Sigmoid colon (tissue), 4 donors: Measurements from ENCODE around the gene WDR81.

ENCODE experiments used
- CTCF ChIP-seq, 4 experiments: fragments of 450-650 bp in 3 of 4; fragments of 200-600 bp in 1 of 4; IDR thresholded peaks; one replicate each; pipeline ENCODE4 v1.5.1; 2016 to 2019; ENCODE audit warnings: antibody characterized with exemption in 4 of 4, mild to moderate bottlenecking in 3 of 4, moderate library complexity in 2 of 4
- POLR2A ChIP-seq, 2 donors: fragments of 450-650 bp; IDR thresholded peaks; one replicate each; pipeline ENCODE4 v1.6.1; 2016; ENCODE audit warnings: antibody characterized with exemption in 2 of 2, mild to moderate bottlenecking in 2 of 2, moderate library complexity in 2 of 2
- POLR2AphosphoS5 ChIP-seq, 4 donors: sonication (generic); formaldehyde crosslinking; IDR thresholded peaks; one replicate each; pipeline ENCODE4 v1.6.1; 2017; ENCODE audit warnings: antibody characterized with exemption in 4 of 4

GRCh38 chr17:1716912-1717695 is 7.4 kb upstream of the WDR81 start:
- TF ChIP-seq CTCF (IDR thresholded peaks at IDR 0.05) (no peak), POLR2A (IDR thresholded peaks at IDR 0.05) (peak; percentile 64 to 80), POLR2AphosphoS5 (IDR thresholded peaks at IDR 0.05) (peak; percentile 77 to 86 (median 78))
